ENCODE data around the gene SLC6A4.
"Not testable (repeated sequence)": the region's sequence is repeated elsewhere in the genome, so short reads cannot be mapped to it uniquely, and the experiment has no call there.

The SLC6A4 gene

DNA sequence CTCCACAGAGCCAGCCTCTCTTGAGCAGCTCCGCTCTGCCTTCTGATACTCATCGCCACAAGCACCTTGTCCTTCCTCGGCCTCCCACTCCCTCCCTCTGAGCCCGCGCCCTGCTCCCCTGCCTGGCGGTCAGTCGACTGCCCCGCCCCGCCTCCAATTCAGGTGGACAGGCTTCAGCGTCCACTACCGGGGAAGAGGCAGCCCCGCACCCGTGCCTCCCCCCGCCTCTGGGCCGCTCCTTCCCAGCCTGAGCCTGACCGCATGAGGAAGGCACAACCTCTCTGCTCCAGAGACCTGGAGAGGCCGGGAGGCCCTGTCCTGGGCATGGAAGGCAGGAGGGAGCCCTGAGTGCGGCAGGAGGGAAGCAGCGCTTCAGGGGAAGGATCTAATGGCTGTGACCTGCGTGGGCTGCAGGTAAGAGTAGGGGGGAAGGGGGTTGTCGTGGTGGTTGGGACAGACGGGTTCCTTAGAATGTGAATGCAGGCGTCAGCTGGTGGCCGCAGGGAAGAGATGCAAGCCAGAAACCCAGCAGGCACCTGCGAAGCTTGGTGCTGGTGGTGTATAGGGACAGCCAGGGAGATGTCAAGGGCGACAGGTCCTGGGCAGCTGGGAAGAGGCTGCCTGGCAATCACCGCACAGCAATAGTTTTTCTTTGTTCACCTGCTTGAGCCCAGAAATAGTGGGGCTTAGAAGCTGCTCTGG, 3.0 kb upstream of the SLC6A4 start:
- no peak for DNase-seq

DNA sequence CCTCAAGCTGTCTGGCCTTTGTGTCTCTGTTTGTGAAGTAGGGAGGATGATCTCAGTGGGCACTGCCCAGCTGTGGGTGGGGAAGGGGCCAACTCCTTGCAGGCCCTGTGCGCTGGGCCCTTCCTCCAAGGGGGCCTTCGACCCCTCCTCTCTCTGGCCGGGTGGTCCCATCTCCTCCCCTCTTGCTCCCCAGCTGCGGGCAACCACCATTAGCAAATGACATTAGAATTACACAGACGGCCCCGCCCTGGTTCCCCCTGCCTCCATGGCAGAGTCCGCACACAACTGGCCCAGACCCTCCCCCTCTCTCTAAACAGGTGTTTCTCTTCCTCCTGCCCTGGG, 2.5 kb upstream of the SLC6A4 start:
- no peak for DNase-seq

DNA sequence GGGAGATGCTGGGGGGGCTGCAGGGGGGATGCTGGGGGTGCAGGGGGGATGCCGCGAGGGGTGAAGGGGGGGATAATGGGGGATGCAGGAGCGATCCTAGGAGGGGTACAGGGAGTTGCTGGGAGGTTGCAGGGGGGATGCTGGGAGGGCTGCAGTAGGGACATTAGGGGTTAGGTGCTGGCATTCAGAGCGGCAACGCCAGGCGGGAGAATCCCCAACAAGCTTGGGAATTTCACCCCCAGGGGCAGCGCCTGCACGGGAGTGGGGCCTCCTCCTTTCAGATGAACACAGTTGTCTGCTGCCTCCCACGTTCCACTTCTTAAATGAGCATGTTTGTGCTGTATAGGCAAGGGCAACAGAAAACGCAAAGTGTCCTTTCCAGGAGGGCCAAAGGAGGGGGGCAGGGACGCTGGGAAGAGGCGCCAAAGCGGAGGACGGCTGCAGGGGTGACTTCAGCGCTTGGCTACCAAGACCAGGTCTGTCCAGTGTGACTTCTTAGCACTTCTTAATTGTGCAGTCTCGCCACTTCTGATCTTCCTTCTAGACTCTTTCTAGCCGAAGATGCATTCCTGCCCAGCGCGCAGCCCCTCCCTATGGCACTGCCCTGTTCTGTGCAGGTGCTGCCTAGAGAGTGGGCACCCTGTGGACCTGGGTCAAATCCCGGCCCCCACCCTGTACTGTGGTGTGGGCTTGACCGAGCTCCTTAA, 2.0 kb upstream of the SLC6A4 start:
- DNase-seq: no peak

DNA sequence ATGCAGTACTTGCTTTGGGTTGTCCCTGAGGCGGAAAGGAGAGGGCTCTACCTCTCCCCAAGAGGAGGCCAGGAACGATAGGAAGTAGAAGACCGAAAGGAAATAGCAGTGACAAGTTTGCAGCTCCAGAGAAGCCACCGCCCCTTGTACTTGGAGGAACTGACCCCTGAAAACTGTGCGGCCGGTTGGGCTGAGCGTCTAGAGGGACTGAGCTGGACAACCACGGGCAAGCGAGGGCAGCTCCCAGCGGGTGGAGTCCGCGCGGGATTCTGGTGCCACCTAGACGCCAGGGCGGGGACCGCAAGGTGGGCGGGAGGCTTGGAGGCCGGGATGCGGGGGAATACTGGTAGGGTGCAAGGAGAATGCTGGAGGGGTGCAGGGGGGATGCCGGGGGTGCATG, 1.3 kb upstream of the SLC6A4 start:
- DNase-seq: no peak

DNA sequence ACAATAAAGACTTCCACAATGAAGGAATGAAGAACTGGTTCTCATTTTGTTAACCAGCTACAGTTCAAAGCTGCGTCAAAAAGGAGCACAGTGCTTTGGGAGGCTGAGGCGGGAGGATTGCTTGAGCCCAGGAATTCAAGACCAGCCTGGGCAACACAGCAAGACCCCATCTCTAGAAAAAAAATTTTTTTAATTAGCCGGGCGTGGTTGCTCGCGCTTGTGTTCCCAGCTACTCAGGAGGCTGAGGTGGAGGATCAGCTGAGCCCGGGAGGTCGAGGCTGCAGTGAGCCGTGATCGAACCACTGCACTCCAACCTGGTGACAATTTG, 764 bp upstream of the SLC6A4 start:
- DNase-seq: no peak

DNA sequence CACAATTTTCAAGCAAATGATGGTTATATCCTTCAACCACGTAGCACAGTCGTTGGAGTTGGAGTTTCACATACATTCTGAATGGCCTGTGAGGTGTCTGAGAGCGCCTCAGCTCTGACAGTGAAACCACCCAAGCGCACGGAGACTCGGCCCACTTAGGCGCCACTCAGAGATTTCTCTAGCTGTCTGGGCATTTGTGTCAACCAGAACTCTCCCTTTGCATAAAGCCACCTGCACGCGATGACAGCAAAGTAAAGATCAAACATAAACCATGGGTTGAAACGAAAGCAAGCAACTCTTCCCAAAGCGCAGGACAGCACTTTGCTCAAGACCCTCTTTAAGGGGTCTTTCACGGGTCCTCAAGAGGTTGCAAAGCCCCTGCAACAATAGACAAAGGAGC, 533 bp downstream of the SLC6A4 start:
- no peak for DNase-seq

DNA sequence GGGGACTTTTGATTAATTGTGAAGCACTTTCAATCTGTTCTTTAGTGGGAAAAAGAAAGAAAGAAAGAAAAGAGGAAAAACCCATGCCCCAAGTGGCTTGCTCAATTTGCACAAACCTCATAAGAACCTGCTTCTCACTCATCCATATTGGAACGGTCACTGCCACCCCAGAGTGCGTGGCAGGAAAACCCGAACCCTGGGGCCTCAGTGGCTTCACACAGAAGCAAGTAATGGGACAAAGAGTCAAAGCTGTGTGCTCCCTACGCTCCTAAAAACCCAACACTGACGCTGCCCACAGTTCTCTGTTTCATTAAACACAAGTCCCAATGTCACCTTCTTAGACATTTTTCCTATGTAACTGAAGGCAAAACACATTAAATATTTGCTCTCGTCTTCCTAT, 1.2 kb downstream of the SLC6A4 start:
- no peak for DNase-seq

DNA sequence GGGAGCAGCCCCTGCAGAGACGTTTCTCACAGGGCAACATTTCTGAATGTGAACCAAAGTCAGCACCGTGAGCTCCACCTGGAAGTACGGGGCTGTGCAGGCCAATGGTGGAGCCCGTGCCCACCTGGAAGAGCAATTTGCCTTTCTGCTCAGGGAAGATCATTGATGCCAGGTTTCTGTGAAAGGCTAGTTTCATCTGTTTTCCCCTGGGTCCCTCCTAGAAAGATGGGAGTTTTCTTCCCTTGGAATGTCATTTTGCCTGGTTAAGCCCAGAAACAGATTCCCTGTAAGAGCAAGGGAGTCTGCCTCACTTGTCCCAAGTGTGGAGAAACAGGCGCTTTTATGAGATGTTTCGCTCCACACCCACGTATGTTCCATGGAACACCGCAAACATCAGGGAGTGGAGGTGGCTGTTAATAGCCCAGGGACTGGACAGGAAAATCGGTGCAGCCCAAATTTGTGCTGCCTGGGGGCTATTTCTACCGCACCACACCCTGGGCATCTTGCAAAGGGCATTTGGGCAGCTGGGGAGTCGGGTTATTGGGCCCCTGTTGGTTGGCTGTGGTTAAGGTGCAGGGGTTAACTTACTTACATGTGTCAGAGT, 2.6 kb downstream of the SLC6A4 start:
- DNase-seq: no peak

DNA sequence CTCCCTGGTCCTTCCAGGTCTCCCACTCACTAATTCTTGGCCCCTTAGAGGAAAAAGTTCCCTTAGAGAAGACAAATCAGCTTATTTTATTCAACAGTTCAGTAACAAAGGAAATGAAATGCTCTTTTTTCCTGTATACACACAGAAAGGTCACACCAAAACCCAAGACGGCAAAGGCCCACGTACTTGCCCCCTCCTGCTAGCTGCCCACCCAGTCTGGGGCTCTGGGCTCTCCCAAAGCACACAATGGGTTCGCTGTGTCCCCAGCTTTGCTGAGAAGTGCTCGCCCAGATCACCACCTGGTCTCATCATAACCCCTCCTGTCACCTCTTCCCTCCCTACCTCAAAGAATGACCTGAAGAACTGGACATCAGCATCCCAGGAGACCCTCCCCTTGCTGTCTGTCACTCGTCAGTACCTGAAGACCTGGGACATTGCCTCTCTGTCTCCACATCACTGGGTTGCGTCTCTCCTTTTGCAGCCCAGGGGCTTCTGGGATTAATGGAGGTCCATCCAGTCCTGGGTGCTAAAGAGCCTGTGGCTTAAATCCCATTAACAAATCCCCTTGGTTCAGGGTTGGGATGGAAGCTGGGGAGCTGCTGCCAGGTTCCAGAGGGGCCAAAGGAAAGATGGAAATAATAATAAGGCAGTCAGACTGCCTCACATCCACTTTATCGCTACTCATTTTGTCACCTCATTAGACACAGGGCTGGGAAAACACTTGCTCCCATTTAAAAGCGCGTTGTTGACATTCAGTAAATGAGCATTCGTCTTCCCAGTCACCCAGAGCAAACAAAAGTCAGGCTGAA, 3.3 kb downstream of the SLC6A4 start:
- no peak for DNase-seq

DNA sequence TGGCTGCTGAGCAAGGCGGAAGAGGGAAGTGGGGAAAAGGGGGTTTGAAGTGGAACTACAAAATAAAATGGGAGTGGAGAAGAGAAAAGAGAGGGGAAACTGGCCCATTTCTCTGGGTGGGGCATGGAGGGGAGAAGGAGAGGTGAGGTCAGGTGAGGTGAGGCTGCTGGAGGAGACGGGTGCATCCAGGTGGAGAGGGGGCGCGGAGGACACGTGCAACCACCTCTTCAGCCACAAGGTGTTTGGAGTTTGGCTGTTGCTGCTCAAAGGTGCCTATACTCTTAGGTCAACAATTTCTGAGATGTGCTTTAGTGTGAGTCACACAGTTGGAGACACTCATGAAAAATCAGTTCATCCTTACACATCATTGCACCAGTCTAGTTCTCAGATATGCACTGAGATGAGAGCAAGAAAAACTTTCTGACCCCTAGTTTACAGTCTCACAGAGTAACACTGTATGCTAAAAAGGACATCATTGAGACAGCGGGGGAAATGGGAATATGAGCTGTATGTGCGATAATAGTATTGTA, 4.8 kb downstream of the SLC6A4 start:
- no peak for DNase-seq

DNA sequence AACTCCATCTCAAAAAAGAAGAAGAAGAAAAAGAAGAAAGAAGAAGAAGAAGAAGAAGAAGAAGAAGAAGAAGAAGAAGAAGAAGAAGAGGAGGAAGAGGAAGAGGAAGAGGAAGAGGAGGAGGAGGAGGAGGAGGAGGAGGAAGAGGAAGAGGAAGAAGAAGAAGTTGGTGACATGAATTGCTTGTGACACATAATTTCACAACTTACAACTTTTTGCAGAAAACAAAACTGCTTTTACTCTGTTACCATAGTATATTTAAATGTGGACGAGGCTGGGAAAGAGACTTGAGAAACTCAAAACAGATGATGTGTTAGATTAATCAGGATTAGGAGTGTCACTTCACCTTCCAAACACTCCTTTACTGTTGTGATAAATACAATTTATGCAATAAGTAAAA, 5.5 kb downstream of the SLC6A4 start:
- DNase-seq: not testable (repeated sequence)

DNA sequence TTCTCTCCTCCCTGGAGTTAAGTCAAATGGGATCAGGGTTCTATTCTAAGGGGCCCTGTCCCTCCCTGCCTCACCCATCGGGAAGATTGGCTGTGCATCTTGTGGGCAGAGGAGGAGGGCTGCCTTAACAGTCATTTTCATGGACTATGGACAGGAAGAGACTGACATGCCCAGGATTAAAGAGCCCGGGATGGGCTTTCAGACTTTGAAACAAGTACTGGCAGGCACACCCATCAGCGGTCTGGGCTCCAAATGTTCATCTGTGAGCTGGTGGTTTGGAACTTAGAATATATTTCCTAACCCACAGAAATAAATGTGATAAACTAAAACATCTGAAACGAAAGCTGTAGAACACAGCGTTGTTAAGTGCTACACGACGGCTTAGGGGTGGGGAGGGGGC, 6.5 kb downstream of the SLC6A4 start:
- DNase-seq: no peak

DNA sequence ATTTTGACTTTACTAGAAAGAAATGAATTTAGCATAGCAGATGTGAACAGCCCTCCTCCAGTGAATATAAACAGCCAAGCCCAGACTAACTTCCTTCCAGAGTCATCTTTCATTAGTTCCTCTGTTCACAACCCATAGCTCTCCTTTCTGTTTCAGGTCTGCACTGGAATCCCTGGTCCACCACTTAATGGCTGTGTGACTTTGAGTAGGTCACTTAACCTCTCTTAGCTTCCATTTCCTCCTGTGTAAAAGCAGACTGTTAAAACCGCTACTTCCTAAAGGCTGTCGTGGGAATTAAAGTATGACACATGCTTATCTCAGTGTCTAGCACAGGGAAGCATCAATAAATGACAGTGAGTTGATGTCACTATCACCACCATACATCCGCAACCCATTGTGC, 7.5 kb downstream of the SLC6A4 start:
- DNase-seq: no peak

DNA sequence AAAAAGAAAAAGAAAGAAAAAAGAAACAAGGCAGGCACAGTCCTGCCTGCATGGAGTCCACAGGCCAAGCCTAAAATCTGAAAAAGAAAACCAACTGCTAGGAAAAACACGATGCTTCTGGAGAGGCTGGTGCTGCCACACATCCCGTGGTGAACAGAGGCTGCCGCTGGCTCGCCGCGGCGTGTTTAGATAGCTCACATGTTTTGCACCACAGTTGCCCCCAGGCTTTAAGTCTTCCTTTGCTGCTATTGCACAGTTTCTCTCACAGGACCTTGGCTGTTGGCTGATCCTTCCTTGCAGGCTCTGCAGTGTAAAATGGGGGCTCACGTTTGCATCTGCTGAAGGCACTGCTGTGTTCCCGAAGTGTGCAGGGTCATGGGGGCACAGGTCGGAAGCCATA, 8.6 kb downstream of the SLC6A4 start:
- no peak for DNase-seq

DNA sequence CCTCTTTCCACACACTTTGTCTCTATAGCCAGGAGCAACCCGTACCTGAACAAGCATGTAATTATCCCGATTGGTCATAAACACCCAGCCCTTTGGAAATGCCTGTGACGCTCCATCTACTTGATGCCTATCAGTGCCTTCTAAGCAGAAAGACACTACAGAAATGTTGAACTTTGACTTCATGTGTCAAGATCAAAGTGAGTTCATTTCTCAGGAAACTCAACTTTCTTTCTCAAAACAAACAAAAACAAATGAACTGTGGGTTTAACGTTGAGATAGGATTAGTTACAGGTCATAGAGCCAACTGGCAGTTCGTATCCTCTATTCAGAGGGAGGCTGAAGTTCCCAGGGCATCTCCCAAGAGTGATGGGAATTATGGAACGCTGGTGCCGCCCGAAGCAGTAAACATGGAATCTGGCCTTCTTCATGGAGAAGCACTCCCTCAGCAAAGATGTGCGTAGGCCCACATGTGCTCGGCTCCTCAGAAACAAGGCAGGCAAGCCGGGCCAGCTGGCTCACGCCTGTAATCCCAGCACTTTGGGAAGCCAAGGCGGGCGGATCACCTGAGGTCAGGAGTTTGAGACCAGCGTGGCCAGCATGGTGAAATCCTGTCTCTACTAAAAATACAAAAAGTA, 9.5 kb downstream of the SLC6A4 start:
- DNase-seq: no peak

DNA sequence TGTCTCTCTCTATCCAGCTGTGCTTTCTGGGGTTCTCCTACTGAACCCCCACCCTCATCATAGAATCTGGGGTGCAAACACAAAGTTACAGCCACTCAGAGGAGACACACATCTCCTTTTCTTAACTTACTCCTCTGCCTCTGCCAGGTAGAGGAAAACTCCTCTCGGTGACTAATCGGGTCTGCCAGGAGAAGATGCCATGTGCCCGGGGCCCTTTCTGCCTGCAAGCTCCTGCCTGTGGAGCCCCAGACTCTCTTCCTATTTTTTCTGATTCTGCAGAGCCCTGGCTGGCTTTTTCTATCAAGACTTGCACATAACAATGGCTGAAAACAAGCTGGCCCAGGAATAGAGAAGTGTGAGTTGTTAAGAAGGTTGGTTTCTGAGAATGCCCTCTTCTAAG, 10.4 kb downstream of the SLC6A4 start:
- no peak for DNase-seq

DNA sequence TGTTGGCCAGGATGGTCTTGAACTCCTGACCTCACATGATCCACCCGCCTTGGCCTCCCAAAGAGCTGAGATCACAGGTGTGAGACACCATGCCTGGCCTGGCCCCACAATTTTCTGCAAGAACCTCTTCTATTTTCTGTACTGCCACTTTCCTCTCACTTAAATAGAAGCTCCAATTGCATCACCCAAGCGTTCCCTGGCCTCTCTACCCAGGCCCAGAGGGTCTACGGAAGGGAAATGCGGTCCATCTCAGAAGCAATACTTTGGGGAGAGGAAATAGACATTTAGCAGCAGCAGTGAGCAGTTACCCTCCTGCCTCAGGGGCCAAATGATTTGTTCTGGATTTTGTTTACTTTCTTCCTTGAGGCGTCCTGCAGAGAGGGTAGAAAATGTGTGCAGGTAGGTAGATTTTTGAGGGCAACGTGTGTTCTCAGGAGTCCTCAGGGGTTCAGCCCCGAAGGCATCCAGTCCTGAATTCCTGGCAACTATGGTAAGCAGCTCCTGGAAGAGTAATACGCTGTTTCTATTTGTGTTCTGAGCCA, 11.0 kb downstream of the SLC6A4 start:
- DNase-seq: no peak

DNA sequence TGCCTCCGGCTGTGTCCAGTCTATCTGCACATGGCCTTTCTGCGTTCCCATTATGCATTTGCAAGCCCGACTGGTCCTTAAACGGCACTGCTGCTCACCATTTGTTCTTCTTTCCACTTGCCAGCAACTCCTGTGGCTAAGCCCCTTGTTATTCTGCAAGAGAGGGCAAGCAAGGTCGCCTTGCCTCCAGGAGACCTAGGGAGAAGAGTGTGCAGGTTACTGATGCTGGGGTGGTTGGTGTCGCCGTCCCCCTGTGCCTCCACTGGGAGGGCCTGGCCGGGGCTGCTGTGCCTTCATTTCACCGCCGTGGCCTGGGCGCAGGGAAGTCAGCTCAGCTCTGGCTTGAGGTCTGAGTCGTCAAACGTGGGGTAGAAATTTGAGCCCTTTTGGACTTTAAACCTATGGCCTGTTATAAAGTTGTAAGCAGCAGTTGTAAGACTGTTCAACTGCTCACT, 12.7 kb downstream of the SLC6A4 start:
- no peak for DNase-seq

DNA sequence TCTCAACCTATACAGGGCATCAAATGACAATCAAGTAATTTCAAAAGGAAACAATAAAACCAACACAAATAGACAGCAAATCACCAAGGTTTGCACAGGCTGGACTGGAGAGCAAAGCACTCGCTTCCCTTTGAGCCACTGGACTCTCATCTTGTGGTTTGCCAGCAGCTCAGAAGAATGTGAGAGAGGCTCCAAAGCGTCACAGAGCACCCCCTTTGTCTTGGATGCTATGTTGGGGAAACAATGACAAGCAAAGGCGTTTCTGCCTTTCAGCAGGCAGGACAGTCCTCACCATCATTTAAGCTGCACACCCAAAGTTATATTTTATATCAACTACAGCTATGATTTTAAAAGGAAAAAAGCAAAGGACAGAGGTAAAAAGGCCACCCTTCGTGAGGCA, 13.2 kb downstream of the SLC6A4 start:
- DNase-seq: no peak

DNA sequence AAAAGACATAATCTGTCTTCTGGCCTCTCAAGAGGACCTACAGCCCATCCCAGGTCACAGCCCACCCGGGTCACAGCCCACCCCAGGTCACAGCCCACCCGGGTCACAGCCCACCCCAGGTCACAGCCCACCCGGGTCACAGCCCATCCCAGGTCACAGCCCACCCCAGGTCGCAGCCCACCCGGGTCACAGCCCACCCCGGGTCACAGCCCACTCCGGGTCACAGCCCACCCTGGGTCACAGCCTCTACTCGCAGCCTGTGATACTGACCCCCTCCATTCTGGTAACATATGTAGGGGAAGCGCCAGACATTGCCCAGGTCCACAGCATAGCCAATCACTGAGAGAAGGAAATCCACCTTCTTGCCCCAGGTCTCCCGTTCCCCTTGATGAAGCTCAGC, 14.2 kb downstream of the SLC6A4 start:
- no peak for DNase-seq

DNA sequence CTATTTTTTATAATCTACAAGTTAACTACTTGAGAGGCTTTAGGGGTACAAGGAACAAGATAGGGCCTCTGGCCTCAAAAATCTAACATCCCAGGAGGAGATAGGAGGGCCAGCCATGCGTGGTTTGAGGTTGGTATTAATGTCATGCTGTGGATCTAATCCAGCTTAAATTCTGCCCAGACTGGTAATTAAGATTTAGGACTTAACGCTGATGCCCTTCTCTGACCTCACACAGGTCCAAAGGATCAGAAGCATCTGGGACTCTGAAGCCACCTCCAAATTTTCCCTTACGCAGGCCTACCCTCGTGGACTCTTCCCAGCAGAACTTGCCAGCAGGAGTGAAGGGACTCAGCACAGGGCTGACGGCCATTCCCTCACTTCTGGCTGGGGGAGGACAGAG, 15.1 kb downstream of the SLC6A4 start:
- no peak for DNase-seq

DNA sequence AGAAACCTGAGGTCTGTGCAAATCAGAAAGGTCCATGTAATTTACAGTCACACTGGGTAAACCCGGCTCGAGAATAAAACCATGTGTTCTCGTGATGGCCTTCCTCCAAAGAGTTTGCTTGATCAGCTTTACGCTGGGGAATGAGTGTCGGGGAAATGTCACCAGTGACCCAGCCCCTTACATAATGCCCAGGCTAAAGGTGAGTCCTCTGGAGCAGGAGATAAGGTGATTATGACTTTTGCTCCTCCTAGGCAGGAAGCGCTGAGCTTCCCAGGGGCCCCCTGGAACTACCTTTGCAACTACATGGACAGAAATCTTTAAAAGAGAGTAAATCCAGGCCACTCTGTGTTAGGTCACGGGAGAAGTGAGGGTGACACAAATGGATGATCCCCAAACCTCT, 15.7 kb downstream of the SLC6A4 start:
- DNase-seq: no peak

DNA sequence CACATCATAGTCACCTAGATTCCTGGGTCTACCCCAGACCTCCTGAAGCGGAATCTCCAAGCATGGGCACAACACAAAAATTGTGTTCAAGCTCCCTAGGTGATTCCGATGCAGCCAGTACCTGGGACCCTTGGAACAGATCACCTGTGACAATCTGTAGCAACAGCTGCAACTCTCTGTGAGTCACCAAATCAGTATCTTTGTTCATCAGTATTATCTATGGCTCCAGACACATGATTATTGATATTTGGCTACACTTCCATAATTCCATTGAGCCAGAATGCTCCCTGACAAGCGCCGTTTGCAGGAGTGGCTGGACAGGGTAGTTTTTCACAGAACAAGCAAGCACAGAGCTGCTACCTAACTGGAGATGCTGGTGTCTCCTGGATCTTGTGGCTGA, 16.2 kb downstream of the SLC6A4 start:
- DNase-seq: no peak

All from GF-D8 (cell line).